ENCODE measurements around the gene TIAM1.

TIAM1 gene

GRCh38 chr21:31351960-31352359 lies 7.9 kb upstream of the TIAM1 start:
- H3K4me1 ChIP-seq (ENCODE audit: insufficient read depth, low read length) = peaks cover 34% of the 10 kb centered on the region
- H3K27ac ChIP-seq (ENCODE audit: low read length) = no peak overlapping the region
- H2AFZ ChIP-seq (ENCODE audit: low read depth, low read length) = no peak overlapping the region
- no peaks in the 10 kb centered on the region for H3K36me3 ChIP-seq (ENCODE audit: insufficient read depth, low read length)
- H3K79me2 ChIP-seq (ENCODE audit: insufficient read depth, low read length) = peaks cover 2% of the 10 kb centered on the region; the same call in 1 of the 2 replicates
- no peak for ATAC-seq (ENCODE audit: insufficient read depth, low read depth)
- no peak overlapping the region for H3K4me2 ChIP-seq (ENCODE audit: insufficient read depth, low read length)
- peaks cover 20% of the 10 kb centered on the region; the same call in 1 of the 2 replicates for H4K20me1 ChIP-seq (ENCODE audit: insufficient read depth, low read length)
- no peaks in the 10 kb centered on the region for H3K9me3 ChIP-seq (ENCODE audit: insufficient read depth, low read length, severe bottlenecking)
- H3K27me3 ChIP-seq (ENCODE audit: insufficient read depth, low read length, poor library complexity) = no peaks in the 10 kb centered on the region
- H3K9ac ChIP-seq (ENCODE audit: low read depth, low read length) = no peak overlapping the region
- H3K4me3 ChIP-seq (ENCODE audit: low read depth in 1 of 2, low read length in 2 of 2) = no peak overlapping the region
- no peak for TF ChIP-seq EZH2 (IDR thresholded peaks at IDR 0.05; ENCODE audit: borderline replicate concordance, low read depth, low read length, severe bottlenecking)
- TF ChIP-seq, protein P1, sequence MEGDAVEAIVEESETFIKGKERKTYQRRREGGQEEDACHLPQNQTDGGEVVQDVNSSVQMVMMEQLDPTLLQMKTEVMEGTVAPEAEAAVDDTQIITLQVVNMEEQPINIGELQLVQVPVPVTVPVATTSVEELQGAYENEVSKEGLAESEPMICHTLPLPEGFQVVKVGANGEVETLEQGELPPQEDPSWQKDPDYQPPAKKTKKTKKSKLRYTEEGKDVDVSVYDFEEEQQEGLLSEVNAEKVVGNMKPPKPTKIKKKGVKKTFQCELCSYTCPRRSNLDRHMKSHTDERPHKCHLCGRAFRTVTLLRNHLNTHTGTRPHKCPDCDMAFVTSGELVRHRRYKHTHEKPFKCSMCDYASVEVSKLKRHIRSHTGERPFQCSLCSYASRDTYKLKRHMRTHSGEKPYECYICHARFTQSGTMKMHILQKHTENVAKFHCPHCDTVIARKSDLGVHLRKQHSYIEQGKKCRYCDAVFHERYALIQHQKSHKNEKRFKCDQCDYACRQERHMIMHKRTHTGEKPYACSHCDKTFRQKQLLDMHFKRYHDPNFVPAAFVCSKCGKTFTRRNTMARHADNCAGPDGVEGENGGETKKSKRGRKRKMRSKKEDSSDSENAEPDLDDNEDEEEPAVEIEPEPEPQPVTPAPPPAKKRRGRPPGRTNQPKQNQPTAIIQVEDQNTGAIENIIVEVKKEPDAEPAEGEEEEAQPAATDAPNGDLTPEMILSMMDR (IDR thresholded peaks at IDR 0.05; ENCODE audit: borderline replicate concordance, extremely low read depth, low read length, poor library complexity, severe bottlenecking) = no peak
- no peak for DNase-seq

GRCh38 chr21:31351438-31351837 lies 7.4 kb upstream of the TIAM1 start:
- Histone ChIP-seq H3K79me2 (ENCODE audit: insufficient read depth, low read length) (peaks cover 2% of the 10 kb centered on the region; the same call in 1 of the 2 replicates), H3K9ac (ENCODE audit: low read depth, low read length) (no peak overlapping the region), H3K4me1 (ENCODE audit: insufficient read depth, low read length) (peaks cover 32% of the 10 kb centered on the region), H3K4me3 (ENCODE audit: low read depth in 1 of 2, low read length in 2 of 2) (no peak overlapping the region), H3K4me2 (ENCODE audit: insufficient read depth, low read length) (no peak overlapping the region), H3K36me3 (ENCODE audit: insufficient read depth, low read length) (no peaks in the 10 kb centered on the region), H2AFZ (ENCODE audit: low read depth, low read length) (no peak overlapping the region), H3K27me3 (ENCODE audit: insufficient read depth, low read length, poor library complexity) (no peaks in the 10 kb centered on the region), H4K20me1 (ENCODE audit: insufficient read depth, low read length) (peaks cover 16% of the 10 kb centered on the region; the same call in 1 of the 2 replicates), H3K27ac (ENCODE audit: low read length) (no peak overlapping the region), H3K9me3 (ENCODE audit: insufficient read depth, low read length, severe bottlenecking) (no peaks in the 10 kb centered on the region)
- no peak for DNase-seq
- no peak for ATAC-seq (ENCODE audit: insufficient read depth, low read depth)
- TF ChIP-seq, protein P1 (IDR thresholded peaks at IDR 0.05; ENCODE audit: borderline replicate concordance, extremely low read depth, low read length, poor library complexity, severe bottlenecking) = no peak
- TF ChIP-seq EZH2 (IDR thresholded peaks at IDR 0.05; ENCODE audit: borderline replicate concordance, low read depth, low read length, severe bottlenecking) = no peak

DNA sequence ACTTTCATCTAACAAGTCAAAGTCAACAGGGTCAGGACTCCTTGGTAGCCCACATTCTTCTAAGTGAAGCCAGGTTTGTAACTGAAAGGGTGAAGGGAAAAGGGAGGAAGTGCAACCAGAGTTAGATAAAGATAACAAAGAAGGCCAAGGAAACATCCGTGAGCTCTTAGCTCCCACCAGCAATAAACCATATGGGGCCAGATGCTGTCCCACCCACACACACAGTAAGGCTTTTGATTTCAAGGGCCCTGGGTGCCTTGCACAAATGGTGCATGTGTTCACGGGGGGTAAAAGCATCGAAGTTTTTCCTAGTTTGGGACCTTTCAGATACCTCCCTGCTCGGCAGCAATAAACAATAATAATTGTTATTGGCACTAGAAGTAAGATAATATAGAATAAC lies 5.1 kb upstream of the TIAM1 start:
- Histone ChIP-seq H4K20me1 (ENCODE audit: insufficient read depth, low read length) (peaks cover 10% of the 10 kb centered on the region; the same call in 1 of the 2 replicates), H3K9me3 (ENCODE audit: insufficient read depth, low read length, severe bottlenecking) (no peaks in the 10 kb centered on the region), H3K9ac (ENCODE audit: low read depth, low read length) (no peak overlapping the region), H3K79me2 (ENCODE audit: insufficient read depth, low read length) (peaks cover 2% of the 10 kb centered on the region; the same call in 1 of the 2 replicates), H3K4me2 (ENCODE audit: insufficient read depth, low read length) (no peak overlapping the region), H3K4me1 (ENCODE audit: insufficient read depth, low read length) (peaks cover 10% of the 10 kb centered on the region), H3K27ac (ENCODE audit: low read length) (no peak overlapping the region), H3K27me3 (ENCODE audit: insufficient read depth, low read length, poor library complexity) (no peaks in the 10 kb centered on the region), H2AFZ (ENCODE audit: low read depth, low read length) (no peak overlapping the region), H3K4me3 (ENCODE audit: low read depth in 1 of 2, low read length in 2 of 2) (no peak overlapping the region), H3K36me3 (ENCODE audit: insufficient read depth, low read length) (no peaks in the 10 kb centered on the region)
- ATAC-seq (ENCODE audit: insufficient read depth, low read depth) (no peak), DNase-seq (no peak)
- TF ChIP-seq, protein P1 (IDR thresholded peaks at IDR 0.05; ENCODE audit: borderline replicate concordance, extremely low read depth, low read length, poor library complexity, severe bottlenecking) = no peak
- no peak for TF ChIP-seq EZH2 (IDR thresholded peaks at IDR 0.05; ENCODE audit: borderline replicate concordance, low read depth, low read length, severe bottlenecking)

Measured in DND-41 (cell line).